Stimulated activated CD8-positive, alpha-beta memory T cell treated with anti-CD3 and anti-CD28 coated beads, Interleukin-2, amount 100 ng/mL, for 1 hour (primary cell): ENCODE measurements around the gene AKR7A3.

ENCODE experiments used
- DNase-seq, 2 donors: peaks; one replicate each; pipeline ENCODE4 v3.0.0-alpha.2; 2020; ENCODE audit warnings: low read depth in 2 of 2

The AKR7A3 gene

GRCh38 chr1:19288324-19289241, at the start of gene AKR7A3:
Gene AKR7A3, minus strand, starts transcription at chr1:19288770. Its CDS starts 61 bp downstream, at chr1:19288709.
- peak in 1 of 2 donors; percentile 26 for DNase-seq

GRCh38 chr1:19338323-19338762, 49.8 kb upstream of the AKR7A3 start:
- DNase-seq, result no peak

- no peak for DNase-seq
These were observed 48.7 kb upstream of the AKR7A3 start for GRCh38 chr1:19337289-19337688.

GRCh38 chr1:19336543-19336942, 48.0 kb upstream of the AKR7A3 start:
- DNase-seq, result no peak

GRCh38 chr1:19333587-19334354, 45.2 kb upstream of the AKR7A3 start:
- DNase-seq, result no peak

- no peak for DNase-seq
These were observed 44.3 kb upstream of the AKR7A3 start for GRCh38 chr1:19332832-19333231.

- no peak for DNase-seq
These were observed 42.8 kb upstream of the AKR7A3 start for GRCh38 chr1:19331262-19331878.

- DNase-seq, result no peak
These were observed 42.0 kb upstream of the AKR7A3 start for GRCh38 chr1:19330449-19331135.

GRCh38 chr1:19329611-19330010, 41.0 kb upstream of the AKR7A3 start:
- no peak for DNase-seq

- DNase-seq, result no peak
These were observed 40.6 kb upstream of the AKR7A3 start for GRCh38 chr1:19329188-19329587.

GRCh38 chr1:19328486-19328885, 39.9 kb upstream of the AKR7A3 start:
- no peak for DNase-seq

- no peak for DNase-seq
These were observed 39.2 kb upstream of the AKR7A3 start for GRCh38 chr1:19327736-19328135.

- no peak for DNase-seq
These were observed 38.7 kb upstream of the AKR7A3 start for GRCh38 chr1:19327301-19327700.

GRCh38 chr1:19326748-19327065, 38.1 kb upstream of the AKR7A3 start:
- no peak for DNase-seq

GRCh38 chr1:19325958-19326747, 37.6 kb upstream of the AKR7A3 start:
- no peak for DNase-seq

GRCh38 chr1:19325368-19325957, 36.9 kb upstream of the AKR7A3 start:
- DNase-seq, result no peak

- DNase-seq, result no peak
These were observed 36.1 kb upstream of the AKR7A3 start for GRCh38 chr1:19324665-19324990.

- no peak for DNase-seq
These were observed 35.6 kb upstream of the AKR7A3 start for GRCh38 chr1:19323987-19324664.

GRCh38 chr1:19322481-19322880, 33.9 kb upstream of the AKR7A3 start:
- no peak for DNase-seq

GRCh38 chr1:19321071-19321470, 32.5 kb upstream of the AKR7A3 start:
- DNase-seq, result no peak
